GM21786 (cell line): ENCODE results near the gene ABCA13.
A peak's percentile ranks its signal among the peaks of the same experiment; 100 is the strongest.
"Not testable (repeated sequence)": the region's sequence is repeated elsewhere in the genome, so short reads cannot be mapped to it uniquely, and the experiment has no call there.

ENCODE experiments used
- ATAC-seq: cut with Tn5 transposase; IDR thresholded peaks from one replicate; pipeline ENCODE4 v1.9.1; 2021; ENCODE audit not compliant: unreplicated experiment

ABCA13 gene, protein sequence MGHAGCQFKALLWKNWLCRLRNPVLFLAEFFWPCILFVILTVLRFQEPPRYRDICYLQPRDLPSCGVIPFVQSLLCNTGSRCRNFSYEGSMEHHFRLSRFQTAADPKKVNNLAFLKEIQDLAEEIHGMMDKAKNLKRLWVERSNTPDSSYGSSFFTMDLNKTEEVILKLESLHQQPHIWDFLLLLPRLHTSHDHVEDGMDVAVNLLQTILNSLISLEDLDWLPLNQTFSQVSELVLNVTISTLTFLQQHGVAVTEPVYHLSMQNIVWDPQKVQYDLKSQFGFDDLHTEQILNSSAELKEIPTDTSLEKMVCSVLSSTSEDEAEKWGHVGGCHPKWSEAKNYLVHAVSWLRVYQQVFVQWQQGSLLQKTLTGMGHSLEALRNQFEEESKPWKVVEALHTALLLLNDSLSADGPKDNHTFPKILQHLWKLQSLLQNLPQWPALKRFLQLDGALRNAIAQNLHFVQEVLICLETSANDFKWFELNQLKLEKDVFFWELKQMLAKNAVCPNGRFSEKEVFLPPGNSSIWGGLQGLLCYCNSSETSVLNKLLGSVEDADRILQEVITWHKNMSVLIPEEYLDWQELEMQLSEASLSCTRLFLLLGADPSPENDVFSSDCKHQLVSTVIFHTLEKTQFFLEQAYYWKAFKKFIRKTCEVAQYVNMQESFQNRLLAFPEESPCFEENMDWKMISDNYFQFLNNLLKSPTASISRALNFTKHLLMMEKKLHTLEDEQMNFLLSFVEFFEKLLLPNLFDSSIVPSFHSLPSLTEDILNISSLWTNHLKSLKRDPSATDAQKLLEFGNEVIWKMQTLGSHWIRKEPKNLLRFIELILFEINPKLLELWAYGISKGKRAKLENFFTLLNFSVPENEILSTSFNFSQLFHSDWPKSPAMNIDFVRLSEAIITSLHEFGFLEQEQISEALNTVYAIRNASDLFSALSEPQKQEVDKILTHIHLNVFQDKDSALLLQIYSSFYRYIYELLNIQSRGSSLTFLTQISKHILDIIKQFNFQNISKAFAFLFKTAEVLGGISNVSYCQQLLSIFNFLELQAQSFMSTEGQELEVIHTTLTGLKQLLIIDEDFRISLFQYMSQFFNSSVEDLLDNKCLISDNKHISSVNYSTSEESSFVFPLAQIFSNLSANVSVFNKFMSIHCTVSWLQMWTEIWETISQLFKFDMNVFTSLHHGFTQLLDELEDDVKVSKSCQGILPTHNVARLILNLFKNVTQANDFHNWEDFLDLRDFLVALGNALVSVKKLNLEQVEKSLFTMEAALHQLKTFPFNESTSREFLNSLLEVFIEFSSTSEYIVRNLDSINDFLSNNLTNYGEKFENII (N-terminal part only)

DNA sequence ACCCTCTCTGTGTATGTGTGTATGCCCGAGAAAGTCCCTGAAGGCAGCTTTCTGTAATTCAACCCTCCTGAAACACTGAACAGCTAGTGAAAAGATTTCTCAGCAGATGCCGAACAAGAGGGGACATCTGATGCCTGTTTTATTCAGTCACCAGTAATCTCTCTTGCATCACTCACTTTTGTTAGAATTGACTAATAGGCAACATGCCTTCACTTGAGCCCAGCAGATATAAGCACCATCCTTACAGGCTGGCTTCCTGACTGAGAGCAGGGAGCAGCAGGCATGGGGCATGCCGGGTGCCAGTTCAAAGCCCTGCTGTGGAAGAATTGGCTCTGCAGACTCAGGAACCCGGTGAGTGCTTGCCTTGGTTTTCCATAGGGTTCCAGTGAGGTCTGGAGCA is at the start of gene ABCA13:
TSS of gene ABCA13 (plus strand) at position 257 of the 400 bp plus-strand sequence. CDS start at position 283, 26 bp downstream.
- no peak for ATAC-seq

DNA sequence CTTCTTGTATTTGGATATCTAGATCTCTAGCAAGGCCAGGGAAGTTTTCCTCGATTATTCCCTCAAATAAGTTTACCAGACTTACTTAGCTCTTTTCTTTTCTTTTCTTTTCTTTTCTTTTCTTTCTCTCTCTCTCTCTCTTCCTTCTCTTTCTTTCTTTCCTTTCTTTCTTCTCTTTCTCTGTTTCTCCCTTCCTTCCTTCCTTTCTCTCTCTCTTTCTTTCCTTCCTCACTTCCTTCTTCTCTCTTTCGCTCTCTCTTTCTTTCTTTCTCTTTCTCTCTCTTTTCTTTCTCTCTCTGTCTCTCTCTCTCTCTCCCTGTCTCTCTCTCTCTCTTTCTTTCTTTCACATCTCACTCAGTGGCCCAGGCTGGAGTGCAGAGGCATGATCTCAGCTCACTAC is 45.2 kb upstream of the ABCA13 start:
- no peak for ATAC-seq

DNA sequence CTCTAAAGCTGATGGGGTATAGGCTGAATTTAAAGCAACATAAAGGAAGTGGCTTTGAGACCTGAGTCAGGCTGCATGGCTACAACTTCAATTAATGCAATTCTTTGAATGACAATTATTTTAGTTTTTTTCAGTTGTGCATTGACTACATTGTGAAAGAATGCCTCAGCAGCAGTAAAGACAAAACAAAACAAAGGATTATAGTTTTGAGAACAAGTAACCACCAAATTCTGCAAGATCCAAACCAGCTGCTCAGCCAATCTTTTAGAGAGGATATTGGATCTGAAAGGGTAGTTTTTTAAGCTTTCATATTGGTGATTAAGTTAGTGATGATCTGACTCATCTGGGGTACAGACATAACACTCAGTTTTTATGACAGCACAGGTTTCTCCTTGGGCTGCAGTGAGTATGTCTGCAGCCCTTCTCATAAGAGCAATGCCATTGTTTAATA is 40.6 kb upstream of the ABCA13 start:
- ATAC-seq = peak; percentile 66

DNA sequence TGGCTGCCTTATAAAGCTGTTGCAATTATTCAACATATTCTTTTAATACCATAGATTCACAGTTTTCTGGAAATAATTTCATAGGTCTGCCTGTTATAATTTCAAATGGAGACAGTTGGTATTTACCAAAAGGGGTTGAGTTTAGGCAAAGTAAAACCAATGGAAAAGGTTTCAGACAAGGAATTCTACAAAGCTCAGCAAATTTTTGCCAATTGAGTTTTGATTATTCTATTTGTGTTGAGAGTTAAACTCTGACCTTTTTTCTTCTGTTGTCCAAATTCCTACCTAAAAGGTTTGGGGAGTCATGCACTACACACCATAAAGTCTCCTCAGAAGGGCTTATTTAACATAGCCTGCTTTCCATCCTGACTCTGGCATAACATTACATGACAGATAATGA is 38.5 kb upstream of the ABCA13 start:
- ATAC-seq = no peak

DNA sequence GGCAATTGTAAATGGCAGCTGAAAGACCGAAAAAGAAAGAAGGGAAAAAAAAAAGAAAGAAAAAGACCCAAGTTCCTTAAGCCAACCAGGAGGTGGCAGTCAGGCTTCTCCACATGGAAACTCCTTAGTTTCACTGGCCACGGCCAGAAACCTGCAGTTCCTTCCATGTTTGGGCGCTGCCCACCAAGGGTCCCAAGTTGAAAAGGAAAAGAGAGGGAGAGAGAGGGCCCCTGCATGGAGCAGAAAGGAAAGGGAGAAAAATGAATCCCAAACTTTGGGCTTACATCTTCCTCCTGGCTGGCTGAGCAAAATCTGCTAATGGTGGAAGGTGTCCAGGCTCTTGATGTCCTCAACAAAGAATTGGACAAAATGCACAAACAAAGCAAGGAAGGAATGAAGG is 31.8 kb upstream of the ABCA13 start:
- ATAC-seq = no peak

DNA sequence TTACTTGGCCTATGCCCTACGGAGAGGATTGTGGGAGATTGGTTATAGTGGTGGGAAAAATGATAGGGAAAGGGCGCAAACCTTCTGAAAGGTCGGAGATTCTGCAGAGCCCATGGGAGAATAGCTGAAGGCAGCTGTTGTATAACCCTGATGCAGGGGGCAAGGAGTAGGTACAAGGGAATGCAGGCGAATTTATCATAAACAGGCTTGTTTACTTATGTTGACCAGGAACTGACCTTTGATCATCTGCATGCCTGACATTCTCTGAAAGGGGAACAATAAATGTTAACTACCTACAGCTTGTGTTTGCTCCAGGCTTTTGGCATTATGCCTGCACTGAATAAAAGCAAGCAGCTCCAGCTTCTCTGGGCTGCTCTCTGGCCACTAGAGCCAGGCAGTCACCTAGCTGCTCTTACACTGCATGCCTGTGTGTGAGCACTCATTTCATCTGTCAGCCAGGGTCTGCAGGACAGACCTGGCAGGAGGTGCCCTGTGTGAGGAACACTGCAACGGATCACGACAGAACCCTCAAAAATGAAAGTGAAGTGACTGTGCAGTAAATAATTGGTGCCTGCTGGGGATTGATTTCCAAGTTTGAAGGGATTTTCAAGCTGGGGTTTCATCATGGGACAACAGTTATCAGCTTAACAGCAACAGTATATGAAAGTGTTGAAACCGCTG is 31.1 kb upstream of the ABCA13 start:
- ATAC-seq = no peak

DNA sequence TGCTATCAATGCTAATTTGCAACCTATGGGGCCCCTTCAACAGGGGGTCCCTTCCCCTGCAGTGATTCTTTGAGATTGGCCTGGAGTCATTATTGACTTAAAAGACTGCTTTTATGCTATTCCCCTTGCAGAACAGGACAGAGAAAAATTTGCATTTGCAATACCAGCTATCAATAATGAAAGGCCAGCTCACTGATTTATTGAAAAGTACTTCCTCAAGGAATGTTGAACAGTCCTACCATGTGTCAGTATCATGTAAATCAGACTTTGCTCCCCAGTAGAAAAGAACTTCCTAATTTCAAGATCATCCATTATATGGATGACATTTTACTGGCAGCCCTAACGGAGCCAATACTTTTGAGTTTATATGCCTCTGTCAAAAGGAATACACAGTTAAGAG is 29.7 kb upstream of the ABCA13 start:
- ATAC-seq = no peak

DNA sequence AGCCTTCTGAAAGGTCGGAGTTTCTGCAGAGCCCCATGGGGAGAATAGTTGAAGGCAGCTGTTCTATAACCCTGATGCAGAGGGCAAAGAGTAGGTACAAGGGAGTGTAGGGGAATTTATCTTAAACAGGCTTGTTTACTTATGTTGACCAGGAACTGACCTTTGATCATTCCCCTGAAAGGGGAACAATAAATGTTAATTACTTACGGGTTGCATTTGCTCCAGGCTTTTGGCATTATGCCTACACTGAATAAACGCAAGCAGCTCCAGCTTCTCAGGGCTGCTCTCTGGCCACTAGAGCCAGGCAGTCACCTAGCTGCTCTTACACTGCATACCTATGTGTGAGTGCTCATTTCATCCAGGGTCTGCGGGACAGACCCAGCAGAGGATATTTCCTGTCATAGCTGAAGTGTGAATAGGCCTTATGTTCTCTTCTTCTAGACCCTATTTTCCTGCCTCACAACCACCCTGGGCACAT is 26.9 kb upstream of the ABCA13 start:
- no peak for ATAC-seq

DNA sequence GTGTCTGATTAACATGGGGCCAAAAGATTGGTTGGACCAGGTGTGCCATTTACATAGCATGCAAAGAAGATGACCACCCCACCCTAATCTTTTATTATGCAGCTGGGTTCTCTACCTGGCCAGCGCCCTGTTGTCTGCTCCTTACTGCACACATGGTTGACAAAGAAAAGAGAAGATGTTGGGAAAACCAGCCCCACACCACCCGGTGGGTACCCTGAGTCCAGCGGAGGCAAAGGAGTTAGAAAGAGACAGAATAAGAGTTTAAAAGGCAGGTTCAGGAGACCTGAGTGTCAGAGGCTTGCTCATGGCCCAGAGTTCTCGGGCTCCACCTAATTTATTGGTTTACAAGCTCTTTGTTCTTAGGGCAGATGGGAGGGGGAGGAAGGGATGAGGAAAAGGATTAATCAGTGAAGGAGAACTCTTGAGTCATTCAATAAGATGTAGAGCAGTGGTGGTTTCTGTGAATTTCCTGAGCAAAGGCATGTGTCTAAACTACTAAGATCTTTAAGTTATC is 24.1 kb upstream of the ABCA13 start:
- no peak for ATAC-seq

DNA sequence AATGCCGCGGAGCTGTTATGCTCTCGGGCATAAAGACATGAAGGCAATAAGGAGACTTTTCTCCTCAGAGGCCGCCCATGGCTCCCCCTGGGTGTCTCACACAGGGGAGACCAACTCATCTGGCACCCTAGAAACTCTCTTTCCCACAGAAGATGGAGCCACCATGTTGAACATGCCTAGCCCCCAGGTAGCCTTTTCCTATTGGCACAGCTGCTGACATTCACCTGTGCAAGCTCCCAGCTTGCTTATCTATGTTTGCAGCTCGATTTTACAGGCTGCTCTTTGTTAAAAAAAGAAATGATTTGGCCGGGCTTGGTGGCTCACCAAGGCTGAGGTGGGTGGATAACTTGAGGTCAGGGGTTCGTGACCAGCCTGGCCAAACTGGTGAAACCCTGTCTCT is 23.6 kb upstream of the ABCA13 start:
- not testable (repeated sequence) for ATAC-seq

DNA sequence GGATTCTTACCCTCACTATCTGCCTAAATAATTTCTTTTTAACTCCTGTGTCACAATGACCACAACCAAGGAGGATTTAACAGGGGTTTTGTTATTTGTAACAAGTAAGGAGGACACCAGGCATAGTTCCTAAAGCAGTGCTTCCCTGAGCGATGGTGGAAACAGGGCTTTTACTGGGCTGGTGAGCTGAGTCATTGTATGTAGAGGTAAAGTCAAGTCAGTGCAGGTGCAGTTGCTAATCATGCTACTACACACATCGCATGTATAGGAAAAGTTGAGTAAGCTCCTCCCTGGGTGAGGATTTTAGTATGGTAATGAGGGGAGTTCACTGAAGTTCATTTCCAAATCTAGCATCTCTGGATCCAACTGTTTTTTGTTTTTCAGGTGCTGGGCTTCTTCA is 22.9 kb upstream of the ABCA13 start:
- no peak for ATAC-seq

DNA sequence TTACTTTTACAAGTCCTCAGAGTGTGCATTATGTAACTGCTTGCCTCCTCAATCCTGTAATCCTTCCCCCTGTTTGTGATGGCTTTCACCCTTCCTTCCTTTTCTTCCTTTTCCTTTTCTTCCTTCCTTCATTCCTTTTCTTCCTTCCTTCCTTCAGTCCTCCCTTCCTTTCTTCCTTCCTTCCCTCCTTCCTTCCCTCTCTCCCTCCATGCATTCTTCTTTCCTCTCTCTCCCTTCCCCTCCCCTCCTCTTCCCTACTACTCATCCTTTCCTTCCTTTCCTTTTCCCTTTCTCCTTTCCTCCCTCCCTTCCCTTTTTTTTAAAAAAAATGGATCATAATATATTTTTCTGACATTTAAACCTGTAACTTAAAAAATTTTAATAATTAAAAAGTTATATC is 22.2 kb upstream of the ABCA13 start:
- ATAC-seq = no peak

DNA sequence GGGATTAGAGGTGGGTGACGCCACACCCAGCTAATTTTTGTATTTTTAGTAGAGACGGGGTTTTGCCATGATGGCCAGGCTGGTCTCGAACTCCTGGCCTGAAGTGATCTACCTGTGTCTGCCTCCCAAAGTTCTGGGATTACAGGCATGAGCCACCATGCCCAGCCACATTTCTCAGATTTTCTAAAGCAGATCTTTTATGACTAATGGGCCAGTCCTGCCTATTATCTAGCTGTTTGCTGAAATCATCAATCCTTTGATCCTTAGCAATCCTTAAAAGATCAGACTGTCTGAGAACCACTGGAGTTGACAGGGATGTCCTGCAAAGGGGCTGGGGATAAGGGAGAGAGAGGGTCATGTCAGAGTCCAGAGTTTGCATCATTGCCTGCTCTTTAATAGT is 21.2 kb upstream of the ABCA13 start:
- no peak for ATAC-seq

DNA sequence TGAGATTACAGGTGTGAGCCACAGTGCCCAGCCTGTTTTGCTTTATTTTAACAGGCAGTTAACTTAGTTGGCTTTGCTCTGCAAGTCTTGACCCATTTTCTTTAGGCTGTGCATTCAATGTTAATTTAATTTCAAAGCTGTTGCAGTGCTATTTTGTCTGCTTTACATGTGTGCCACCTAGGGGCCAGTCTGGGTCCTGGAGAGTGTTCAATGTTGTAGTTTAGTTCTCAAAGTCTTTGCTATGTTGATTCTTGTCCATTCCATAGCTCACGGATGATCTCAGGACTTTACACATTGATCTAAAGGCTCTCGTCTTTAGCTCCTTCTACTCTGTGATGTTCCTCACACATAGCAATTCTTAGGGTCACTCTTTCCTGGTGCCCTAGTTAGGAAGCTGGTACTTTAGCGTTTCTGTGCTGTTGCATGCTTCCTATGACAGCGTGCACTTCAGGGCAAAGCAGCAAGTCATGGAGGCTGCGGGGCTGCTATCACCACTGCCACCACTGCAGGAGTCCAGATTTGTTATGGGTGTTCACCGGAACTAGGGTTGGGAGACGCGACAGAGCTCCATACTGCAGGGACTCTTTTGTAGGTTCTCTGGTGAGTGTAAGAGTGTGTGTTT is 16.4 kb upstream of the ABCA13 start:
- ATAC-seq = peak; percentile 75

DNA sequence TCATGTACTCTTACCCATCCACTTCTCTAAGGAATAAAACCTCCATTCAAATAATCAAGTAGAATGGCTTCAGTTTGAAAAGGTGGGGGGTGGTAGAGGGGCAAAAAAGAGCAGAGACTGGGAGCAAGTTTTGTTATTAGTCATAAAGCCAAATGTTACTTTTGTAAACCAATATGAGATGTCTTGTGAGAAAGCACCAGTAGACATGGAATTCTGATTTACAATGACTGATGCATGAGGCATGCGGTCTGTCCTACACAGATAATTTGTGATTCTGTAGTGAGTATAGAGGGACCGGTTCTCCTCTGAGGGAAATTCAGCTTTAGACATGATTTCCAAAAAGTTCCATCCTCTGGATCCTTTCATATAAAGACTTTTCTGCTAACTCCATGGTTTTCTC is 12.9 kb upstream of the ABCA13 start:
- no peak for ATAC-seq

DNA sequence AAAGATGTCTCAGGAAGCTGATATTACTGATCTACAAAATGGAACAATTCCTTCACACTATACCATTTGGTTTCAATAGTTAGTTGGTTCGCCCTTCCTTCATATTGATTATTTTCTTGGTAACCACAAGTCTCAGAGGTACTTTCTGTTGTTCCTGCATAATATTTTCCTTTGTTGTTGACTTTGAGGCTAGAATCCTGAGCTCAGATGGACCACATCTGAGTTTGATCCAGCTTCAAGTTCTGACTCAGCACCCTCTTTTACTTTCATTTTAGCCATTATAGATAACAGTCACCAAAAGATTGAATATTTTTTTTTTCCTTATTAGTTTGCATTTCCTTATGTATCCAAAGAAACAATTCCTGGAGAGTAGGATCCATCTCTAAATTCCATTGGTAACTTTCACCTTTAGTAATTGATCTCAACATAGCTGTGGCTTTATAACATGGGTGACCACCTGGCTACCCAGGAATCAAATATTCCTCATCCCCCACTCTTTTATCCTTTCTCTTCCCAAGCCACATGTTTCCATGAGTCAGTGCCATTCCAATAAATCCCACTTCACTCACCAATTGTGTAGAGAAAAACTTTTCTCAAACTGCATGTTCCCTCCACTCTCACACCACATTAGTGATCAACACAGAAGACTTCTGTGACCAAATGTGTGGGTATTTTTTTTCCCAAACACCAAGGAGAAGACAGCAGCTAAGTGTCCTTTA is 9.7 kb upstream of the ABCA13 start:
- ATAC-seq = no peak

DNA sequence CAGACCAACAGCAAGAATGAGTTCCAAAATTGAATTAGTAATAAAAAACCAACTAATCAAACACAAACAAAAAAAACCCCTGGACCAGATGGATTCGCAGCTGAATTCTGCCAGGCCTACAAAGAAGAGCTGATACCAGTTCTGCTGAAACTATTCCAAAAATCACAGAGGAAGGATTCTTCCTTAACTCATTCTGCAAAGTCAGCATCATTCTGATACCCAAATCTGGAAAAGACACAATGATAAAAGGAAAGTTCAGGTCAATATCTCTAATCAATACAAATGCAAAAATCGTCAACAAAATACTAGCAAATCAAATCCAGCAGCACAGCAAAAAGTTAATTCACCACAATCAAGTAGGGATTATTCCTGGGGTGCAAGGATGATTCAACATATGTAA is 6.1 kb upstream of the ABCA13 start:
- ATAC-seq = no peak

DNA sequence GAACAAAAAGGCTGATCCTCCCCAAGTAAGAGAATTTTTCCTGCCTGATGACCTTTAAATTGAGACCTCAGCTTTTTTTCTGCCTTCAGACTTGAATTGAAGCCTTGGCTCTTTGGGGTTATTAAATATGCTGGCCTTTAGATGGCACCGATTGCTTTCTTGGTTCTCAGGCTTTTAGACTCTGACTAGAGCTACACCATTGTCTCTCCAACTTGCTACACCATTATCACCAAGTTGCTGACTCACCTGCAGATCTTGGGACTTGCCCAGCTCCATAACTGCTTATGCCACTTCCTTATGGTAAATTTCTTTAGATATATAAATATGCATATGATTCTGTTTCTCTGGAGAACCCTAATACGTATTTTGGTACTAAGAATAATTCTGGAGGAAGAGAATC is 3.1 kb upstream of the ABCA13 start:
- ATAC-seq = no peak

DNA sequence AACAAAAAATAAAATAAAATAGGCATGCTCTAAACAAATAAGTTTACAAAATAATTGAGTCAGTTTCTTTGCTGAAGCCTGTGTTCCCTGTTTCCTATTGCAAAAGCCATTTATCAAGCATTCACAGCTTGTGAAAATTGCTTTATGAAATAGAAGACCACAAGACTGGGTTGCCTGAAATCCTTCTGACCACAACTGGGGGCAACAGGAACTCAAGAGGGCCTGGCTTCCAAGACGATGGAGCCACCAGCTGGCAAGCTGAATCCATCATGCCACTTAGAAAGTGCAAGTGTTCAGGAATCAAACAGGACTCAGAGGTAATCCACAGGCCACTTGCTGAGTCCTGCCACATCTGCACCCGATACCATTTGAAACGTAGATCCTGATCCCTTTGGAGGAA is 752 bp upstream of the ABCA13 start:
- ATAC-seq = no peak
